Suprapubic skin (tissue), 4 donors: ENCODE data around the gene FSTL3.
"Not testable (repeated sequence)": the region's sequence is repeated elsewhere in the genome, so short reads cannot be mapped to it uniquely, and the experiment has no call there.

Experiments used
- EP300 ChIP-seq: sonication (generic); formaldehyde crosslinking; IDR thresholded peaks from one replicate; pipeline ENCODE4 v1.6.1; 2017; ENCODE audit warnings: antibody characterized with exemption
- POLR2AphosphoS5 ChIP-seq, 3 donors: sonication (generic); formaldehyde crosslinking; IDR thresholded peaks; one replicate each; pipeline ENCODE4 v1.6.1; 2017; ENCODE audit warnings: antibody characterized with exemption in 3 of 3
- TF ChIP-seq, protein P1 (sequence below), 2 donors: fragments of 200-600 bp in 1 of 2; fragments of 450-650 bp in 1 of 2; sonication (generic) in 1 of 2; IDR thresholded peaks; one replicate each; pipeline ENCODE4 v1.5.1; 2016 to 2019; ENCODE audit warnings: antibody characterized with exemption in 2 of 2, mild to moderate bottlenecking in 1 of 2, moderate library complexity in 1 of 2

GRCh38 chr19:666985-667573 is 9.1 kb upstream of the FSTL3 start:
- TF ChIP-seq EP300; POLR2AphosphoS5 (IDR thresholded peaks at IDR 0.05): not testable (repeated sequence)
- TF ChIP-seq, protein P1, sequence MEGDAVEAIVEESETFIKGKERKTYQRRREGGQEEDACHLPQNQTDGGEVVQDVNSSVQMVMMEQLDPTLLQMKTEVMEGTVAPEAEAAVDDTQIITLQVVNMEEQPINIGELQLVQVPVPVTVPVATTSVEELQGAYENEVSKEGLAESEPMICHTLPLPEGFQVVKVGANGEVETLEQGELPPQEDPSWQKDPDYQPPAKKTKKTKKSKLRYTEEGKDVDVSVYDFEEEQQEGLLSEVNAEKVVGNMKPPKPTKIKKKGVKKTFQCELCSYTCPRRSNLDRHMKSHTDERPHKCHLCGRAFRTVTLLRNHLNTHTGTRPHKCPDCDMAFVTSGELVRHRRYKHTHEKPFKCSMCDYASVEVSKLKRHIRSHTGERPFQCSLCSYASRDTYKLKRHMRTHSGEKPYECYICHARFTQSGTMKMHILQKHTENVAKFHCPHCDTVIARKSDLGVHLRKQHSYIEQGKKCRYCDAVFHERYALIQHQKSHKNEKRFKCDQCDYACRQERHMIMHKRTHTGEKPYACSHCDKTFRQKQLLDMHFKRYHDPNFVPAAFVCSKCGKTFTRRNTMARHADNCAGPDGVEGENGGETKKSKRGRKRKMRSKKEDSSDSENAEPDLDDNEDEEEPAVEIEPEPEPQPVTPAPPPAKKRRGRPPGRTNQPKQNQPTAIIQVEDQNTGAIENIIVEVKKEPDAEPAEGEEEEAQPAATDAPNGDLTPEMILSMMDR (IDR thresholded peaks at IDR 0.05) = not testable (repeated sequence)
